SK-N-SH treated with all-trans-retinoic acid at 6 μM for 48 hours (cell line): ENCODE data around the gene SLC22A23.

Experiments used
- CREB5 ChIP-seq: fragments of 250-450 bp; sonication (Bioruptor Pico); IDR thresholded peaks from 2 replicates; pipeline ENCODE4 v1.5.1; 2020; ENCODE audit warnings: low read depth, mild to moderate bottlenecking, moderate library complexity
- PATZ1 ChIP-seq: fragments of 250-450 bp; sonication (Bioruptor Pico); IDR thresholded peaks from 2 replicates; pipeline ENCODE4 v1.8.0; 2020; ENCODE audit warnings: mild to moderate bottlenecking, moderate library complexity, borderline replicate concordance
- ZC3H10 ChIP-seq: fragments of 250-450 bp; sonication (Bioruptor Pico); IDR thresholded peaks from 2 replicates; pipeline ENCODE4 v1.5.1; 2021; ENCODE audit warnings: mild to moderate bottlenecking, moderate library complexity

- TF ChIP-seq ZC3H10 (CRISPR knock-in tag): no peak
- no peak for TF ChIP-seq CREB5
- TF ChIP-seq PATZ1 (CRISPR knock-in tag): peak; percentile 23; the same call in 1 of the 2 replicates
These were observed 227.2 kb downstream of the SLC22A23 start for GRCh38 chr6:3229566-3230178.
